Activated B cell treated with CpG ODN at 0.5 μM for 24 hours (primary cell): ENCODE data around the gene NUMB. TPM values are rescaled to one million over a fixed set of nuclear protein-coding genes. Genes with fewer than 3 reads are reported as not detected.
"Not testable (repeated sequence)": the region's sequence is repeated elsewhere in the genome, so short reads cannot be mapped to it uniquely, and the experiment has no call there.

ENCODE experiments used
- ATAC-seq: fragments of 200-7000 bp; cut with Tn5 transposase; one replicate; pipeline ENCODE4 v1.10.0; 2021; ENCODE audit warnings: low read depth, mild to moderate bottlenecking, moderate library complexity
- CTCF ChIA-PET: fragments of 350-600 bp; sonication (Branson Sonifier 250); formaldehyde crosslinking; loops from one replicate; lab custom pipeline; 2021; ENCODE audit warnings: antibody characterized with exemption; lab: Charles Lee
- POLR2A ChIA-PET: fragments of 350-600 bp; sonication (Branson Sonifier 250); formaldehyde crosslinking; loops from one replicate; lab custom pipeline; 2021; ENCODE audit warnings: antibody characterized with exemption; lab: Charles Lee
- DNase-seq: peaks from one replicate; pipeline ENCODE4 v3.0.0; 2022
- H3K27ac Mint-ChIP-seq: one replicate; pipeline ENCODE4 v1.8.0; 2020; ENCODE audit warnings: mixed read lengths
- H3K27me3 Mint-ChIP-seq: one replicate; pipeline ENCODE4 v1.8.0; 2021; ENCODE audit warnings: mixed read lengths
- H3K36me3 Mint-ChIP-seq: one replicate; pipeline ENCODE4 v1.8.0; 2021; ENCODE audit warnings: low read depth, mixed read lengths
- H3K4me1 Mint-ChIP-seq: one replicate; pipeline ENCODE4 v1.8.0; 2021; ENCODE audit warnings: mixed read lengths
- H3K4me3 Mint-ChIP-seq: one replicate; pipeline ENCODE4 v1.8.0; 2020; ENCODE audit warnings: mild to moderate bottlenecking, mixed read lengths
- H3K9me3 Mint-ChIP-seq: one replicate; pipeline ENCODE4 v1.8.0; 2020; ENCODE audit warnings: mixed read lengths
- CTCF ChIP-seq: fragments of 200-600 bp; IDR thresholded peaks from one replicate; pipeline ENCODE4 v1.8.0; 2022; ENCODE audit warnings: antibody characterized with exemption, mild to moderate bottlenecking
- intact Hi-C: fragments of 100-400 bp; cut with micrococcal nuclease; formaldehyde crosslinking; loops from one replicate; pipeline ENCODE4 v1.15.1; 2024
- total RNA-seq: library from RNA; stranded (reverse); gene quantifications from 2 replicates; pipeline ENCODE4 v1.2.3, GENCODE V29; 2022

The NUMB gene
- total RNA-seq, 1 donor from 2014 or later, result 71.4 TPM

DNA sequence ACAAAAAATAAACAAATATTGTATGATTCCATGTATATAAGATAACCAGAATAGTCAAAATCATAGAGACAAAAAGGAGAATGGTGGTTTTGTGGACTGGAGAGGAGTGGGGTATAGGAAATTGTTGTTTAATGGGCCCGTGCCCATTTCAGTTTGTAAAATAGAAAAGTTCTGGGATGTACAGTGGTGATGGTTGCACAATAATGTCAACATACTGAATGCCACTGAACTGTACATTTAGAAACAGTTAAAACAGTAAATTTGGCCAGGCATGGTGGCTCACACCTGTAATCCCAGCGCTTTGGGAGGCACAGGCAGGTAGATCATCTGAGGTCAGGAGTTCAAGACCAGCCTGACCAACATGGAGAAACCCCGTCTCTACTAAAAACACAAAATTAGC is 40.1 kb downstream of the NUMB start:
- intact Hi-C loops, result no loop called here
- Mint-ChIP-seq H3K4me1 (peaks cover 54% of the 10 kb centered on the region), H3K27ac (no peak overlapping the region), H3K27me3 (no peaks in the 10 kb centered on the region), H3K36me3 (peaks cover 27% of the 10 kb centered on the region), H3K9me3 (no peaks in the 10 kb centered on the region), H3K4me3 (no peak overlapping the region)
- POLR2A ChIA-PET, result interaction anchor here (1.4 kb wide), 1 partner anchor 41 kb away, joined by 4 read pairs; the partner anchor contains the start of gene NUMB
- TF ChIP-seq CTCF, result no peak
- CTCF ChIA-PET, result no interaction called here
- DNase-seq (no peak), ATAC-seq (no peak)

- H3K4me3 Mint-ChIP-seq, H3K27me3 Mint-ChIP-seq, ATAC-seq, CTCF ChIA-PET, POLR2A ChIA-PET, intact Hi-C loops, DNase-seq, H3K9me3 Mint-ChIP-seq: not testable (repeated sequence)
- Mint-ChIP-seq H3K36me3 (peaks cover 35% of the 10 kb centered on the region), H3K4me1 (peaks cover 35% of the 10 kb centered on the region), H3K27ac (peak overlapping the region; percentile 18)
Observed at GRCh38 chr14:73406248-73406647, 52.1 kb downstream of the NUMB start.

GRCh38 chr14:73403181-73403752 is 55.1 kb downstream of the NUMB start:
- Mint-ChIP-seq H3K9me3 (peaks cover 2% of the 10 kb centered on the region), H3K4me3 (no peak overlapping the region), H3K27ac (peak overlapping the region; percentile 88), H3K36me3 (peaks cover 26% of the 10 kb centered on the region), H3K27me3 (no peaks in the 10 kb centered on the region), H3K4me1 (peaks cover 57% of the 10 kb centered on the region)
- ATAC-seq (no peak), DNase-seq (no peak)
- ChIA-PET POLR2A (interaction anchor here (0.5 to 1.9 kb wide), 6 partner anchors 11 to 55 kb away, joined by 3 to 14 read pairs (median 6); partner anchors contain the start of gene NUMB), CTCF (interaction anchor here (0.8 to 2.2 kb wide), 3 partner anchors 8 to 108 kb away, joined by 3 to 11 read pairs (median 4); no protein-coding TSS in a partner anchor)
- no peak for TF ChIP-seq CTCF
- intact Hi-C loops, result loop anchor here (1.0 kb wide), 1 partner anchor 12 kb away; no protein-coding TSS in a partner anchor

GRCh38 chr14:73402579-73402978 is 55.8 kb downstream of the NUMB start:
- peaks cover 61% of the 10 kb centered on the region for H3K4me1 Mint-ChIP-seq
- intact Hi-C loops, result no loop called here
- no peak overlapping the region for H3K4me3 Mint-ChIP-seq
- peaks cover 30% of the 10 kb centered on the region for H3K36me3 Mint-ChIP-seq
- H3K9me3 Mint-ChIP-seq, result peaks cover 2% of the 10 kb centered on the region
- no peak for ATAC-seq
- DNase-seq, result no peak
- peak overlapping the region; percentile 88 for H3K27ac Mint-ChIP-seq
- CTCF ChIA-PET, result interaction anchor here (0.8 to 2.2 kb wide), 4 partner anchors 9 to 107 kb away, joined by 3 to 11 read pairs (median 4); partner anchors contain the start of gene NUMB
- POLR2A ChIA-PET, result interaction anchor here (0.5 to 2.0 kb wide), 5 partner anchors 12 to 40 kb away, joined by 3 to 14 read pairs (median 9); no protein-coding TSS in a partner anchor
- TF ChIP-seq CTCF, result no peak
- no peaks in the 10 kb centered on the region for H3K27me3 Mint-ChIP-seq

GRCh38 chr14:73397810-73398209 is 60.5 kb downstream of the NUMB start:
- Mint-ChIP-seq H3K4me3 (no peak overlapping the region), H3K27ac (no peak overlapping the region), H3K36me3 (peaks cover 13% of the 10 kb centered on the region), H3K27me3 (no peaks in the 10 kb centered on the region), H3K9me3 (peaks cover 2% of the 10 kb centered on the region), H3K4me1 (peaks cover 63% of the 10 kb centered on the region)
- no peak for DNase-seq
- intact Hi-C loops, result no loop called here
- POLR2A ChIA-PET, result interaction anchor here (0.6 kb wide), 1 partner anchor 10 kb away, joined by 5 read pairs; no protein-coding TSS in a partner anchor
- no peak for ATAC-seq
- CTCF ChIA-PET, result no interaction called here
- TF ChIP-seq CTCF, result no peak
